HFFc6 (cell line): ENCODE results near the gene DNM1. TPM values are rescaled to one million over a fixed set of nuclear protein-coding genes. Genes with fewer than 3 reads are reported as not detected.
A peak's percentile ranks its signal among the peaks of the same experiment; 100 is the strongest.

Experiments
- DNase-seq: peaks from one replicate; pipeline ENCODE4 v3.0.0-alpha.2; 2018
- H3K27ac Mint-ChIP-seq: 2 replicates; pipeline ENCODE4 v1.8.0; 2020; ENCODE audit warnings: mild to moderate bottlenecking, mixed read lengths
- H3K27me3 Mint-ChIP-seq: 2 replicates; pipeline ENCODE4 v1.8.0; 2021; ENCODE audit warnings: mild to moderate bottlenecking, moderate library complexity, mixed read lengths; ENCODE audit not compliant: insufficient read depth
- H3K36me3 Mint-ChIP-seq: 2 replicates; pipeline ENCODE4 v1.8.0; 2021; ENCODE audit warnings: low read depth, mixed read lengths
- H3K4me1 Mint-ChIP-seq: 2 replicates; pipeline ENCODE4 v1.8.0; 2020; ENCODE audit warnings: low read depth, mixed read lengths
- H3K4me3 Mint-ChIP-seq: 2 replicates; pipeline ENCODE4 v1.8.0; 2020; ENCODE audit warnings: mild to moderate bottlenecking, moderate library complexity, mixed read lengths
- H3K9me3 Mint-ChIP-seq: 2 replicates; pipeline ENCODE4 v1.8.0; 2020; ENCODE audit warnings: mild to moderate bottlenecking, mixed read lengths
- total RNA-seq, 6 experiments: library from RNA; stranded (reverse); fragmentation: NEBNext Ultra II Directional; extraction: Animal tissue kit (Norgen Biotek cat#: 25700); gene quantifications; 2 replicates in 1 of 6; 3 replicates in 5 of 6; pipeline ENCODE4 v1.2.3, GENCODE V29; 2021
- TF ChIP-seq, protein P1 (sequence below): fragments of 200-600 bp; sonication (generic); IDR thresholded peaks from 2 replicates; pipeline ENCODE4 v1.5.0; 2021; ENCODE audit warnings: antibody characterized with exemption, mild to moderate bottlenecking

Gene DNM1
- total RNA-seq, 6 experiments from 2014 or later = 17.4 to 38.2 (median 32.7) TPM

DNA sequence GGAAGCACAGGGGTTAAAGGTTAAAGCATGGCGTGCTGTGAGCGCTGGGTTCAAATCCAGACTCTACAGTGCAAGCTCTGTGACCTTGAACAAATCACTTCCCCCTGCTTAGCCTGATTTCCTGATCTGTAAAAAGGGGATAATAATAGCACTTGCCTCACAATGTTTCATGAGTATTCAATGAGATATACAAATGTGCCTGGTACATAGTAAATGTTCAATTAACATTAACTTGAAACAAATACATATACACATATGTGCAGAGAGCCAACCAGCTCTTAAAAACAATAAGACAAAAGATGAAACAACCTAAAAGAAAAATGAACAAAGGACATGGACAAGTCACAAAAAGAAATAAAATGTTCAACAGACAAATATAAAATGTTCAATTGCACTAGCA, 15.8 kb upstream of the DNM1 start:
- Mint-ChIP-seq H3K27ac (no peak overlapping the region), H3K4me1 (peaks cover 25% of the 10 kb centered on the region), H3K9me3 (no peaks in the 10 kb centered on the region), H3K36me3 (peaks cover 24% of the 10 kb centered on the region), H3K4me3 (no peak overlapping the region), H3K27me3 (no peaks in the 10 kb centered on the region; the same call in none of the 2 replicates)
- TF ChIP-seq, protein P1, sequence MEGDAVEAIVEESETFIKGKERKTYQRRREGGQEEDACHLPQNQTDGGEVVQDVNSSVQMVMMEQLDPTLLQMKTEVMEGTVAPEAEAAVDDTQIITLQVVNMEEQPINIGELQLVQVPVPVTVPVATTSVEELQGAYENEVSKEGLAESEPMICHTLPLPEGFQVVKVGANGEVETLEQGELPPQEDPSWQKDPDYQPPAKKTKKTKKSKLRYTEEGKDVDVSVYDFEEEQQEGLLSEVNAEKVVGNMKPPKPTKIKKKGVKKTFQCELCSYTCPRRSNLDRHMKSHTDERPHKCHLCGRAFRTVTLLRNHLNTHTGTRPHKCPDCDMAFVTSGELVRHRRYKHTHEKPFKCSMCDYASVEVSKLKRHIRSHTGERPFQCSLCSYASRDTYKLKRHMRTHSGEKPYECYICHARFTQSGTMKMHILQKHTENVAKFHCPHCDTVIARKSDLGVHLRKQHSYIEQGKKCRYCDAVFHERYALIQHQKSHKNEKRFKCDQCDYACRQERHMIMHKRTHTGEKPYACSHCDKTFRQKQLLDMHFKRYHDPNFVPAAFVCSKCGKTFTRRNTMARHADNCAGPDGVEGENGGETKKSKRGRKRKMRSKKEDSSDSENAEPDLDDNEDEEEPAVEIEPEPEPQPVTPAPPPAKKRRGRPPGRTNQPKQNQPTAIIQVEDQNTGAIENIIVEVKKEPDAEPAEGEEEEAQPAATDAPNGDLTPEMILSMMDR = no peak
- no peak for DNase-seq

DNA sequence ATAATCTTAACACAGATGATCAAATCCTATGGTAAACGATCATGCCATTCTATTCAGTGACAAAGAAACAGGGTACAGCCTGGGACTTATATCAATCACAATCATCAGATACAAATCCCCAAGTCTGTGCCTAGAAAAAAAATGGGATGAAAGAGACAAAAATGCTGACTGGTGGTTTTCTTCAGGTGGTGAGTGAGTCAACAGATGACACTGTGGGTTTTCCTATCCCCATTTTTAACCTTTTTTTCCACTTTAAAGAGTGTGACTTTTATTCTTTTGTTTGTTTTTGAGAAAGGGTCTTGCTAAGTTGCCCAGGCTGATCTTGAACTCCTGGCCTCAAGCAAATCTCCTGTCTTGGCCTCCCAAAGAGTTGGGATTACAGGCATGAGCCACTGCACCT, 15.0 kb upstream of the DNM1 start:
- TF ChIP-seq, protein P1 = no peak
- Mint-ChIP-seq H3K27ac (no peak overlapping the region), H3K4me3 (no peak overlapping the region), H3K27me3 (no peaks in the 10 kb centered on the region; the same call in none of the 2 replicates), H3K36me3 (peaks cover 20% of the 10 kb centered on the region), H3K9me3 (no peaks in the 10 kb centered on the region), H3K4me1 (peaks cover 24% of the 10 kb centered on the region)
- no peak for DNase-seq

DNA sequence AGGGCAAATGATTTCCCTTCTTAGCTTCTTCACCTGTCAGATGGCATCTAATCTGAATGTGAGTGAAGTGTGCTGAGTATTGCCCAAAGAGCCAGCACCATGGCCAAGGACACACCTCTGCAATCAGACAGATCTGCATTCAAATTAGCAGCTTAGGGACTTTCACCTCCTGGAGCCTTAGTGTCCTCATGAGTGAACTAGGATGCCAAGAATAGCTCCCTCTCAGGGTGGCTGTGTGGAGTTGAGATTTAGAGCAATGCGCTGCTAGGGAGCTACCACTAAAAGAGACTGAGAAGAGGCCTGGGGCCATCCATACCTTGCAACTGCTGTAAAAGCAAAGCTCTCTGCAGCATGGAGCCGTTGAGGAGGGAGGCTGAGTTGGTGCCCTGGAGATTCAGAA, 13.2 kb upstream of the DNM1 start:
- Mint-ChIP-seq H3K36me3 (peaks cover 12% of the 10 kb centered on the region; the same call in 1 of the 2 replicates), H3K27ac (peak overlapping the region; percentile 55), H3K9me3 (no peaks in the 10 kb centered on the region), H3K4me1 (peaks cover 27% of the 10 kb centered on the region), H3K4me3 (peak overlapping the region; percentile 98), H3K27me3 (no peaks in the 10 kb centered on the region; the same call in none of the 2 replicates)
- TF ChIP-seq, protein P1 = no peak
- DNase-seq = no peak

DNA sequence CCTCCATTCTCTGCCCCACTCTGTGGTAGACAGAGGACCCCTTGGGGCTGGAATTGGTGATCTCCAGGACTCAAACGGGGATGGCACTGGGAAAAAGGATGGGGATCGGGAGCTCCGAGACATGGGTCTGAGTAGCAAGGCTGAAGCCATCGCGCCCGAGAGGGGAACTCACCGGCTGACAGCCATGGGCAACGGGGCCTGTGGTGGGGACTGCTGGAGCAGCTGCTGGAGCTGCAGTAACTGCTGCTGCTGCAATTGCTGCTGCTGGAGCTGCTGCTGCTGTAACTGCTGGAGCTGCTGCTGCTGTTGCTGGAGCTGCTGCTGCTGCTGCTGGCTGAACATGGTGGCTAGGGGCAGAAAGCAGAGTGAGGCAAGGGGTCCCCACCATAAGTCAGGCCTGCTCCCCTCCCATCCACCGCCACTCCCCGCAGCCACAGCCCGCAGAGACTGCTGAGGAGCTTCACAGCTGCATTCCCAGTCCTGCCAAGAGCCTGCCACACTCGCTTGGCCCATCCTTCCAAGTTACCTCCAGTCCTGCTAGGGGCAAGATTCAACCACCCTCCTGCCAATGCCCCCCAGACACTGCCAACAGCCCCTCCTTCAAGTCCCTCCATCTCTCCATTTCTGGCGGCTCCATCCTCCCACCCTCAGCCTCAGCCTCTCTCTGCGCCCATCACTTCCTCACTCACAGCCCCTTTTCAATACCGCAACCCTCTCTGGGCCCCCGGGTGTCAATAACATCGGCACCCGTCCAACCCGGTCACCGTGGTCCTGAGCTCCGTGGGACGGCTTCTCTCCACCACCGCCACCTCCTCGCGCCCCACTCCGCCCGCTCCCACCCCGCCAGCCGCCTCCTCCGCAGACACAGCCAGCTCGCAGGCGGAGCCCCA, 12.4 kb upstream of the DNM1 start:
- Mint-ChIP-seq H3K27me3 (no peaks in the 10 kb centered on the region; the same call in none of the 2 replicates), H3K9me3 (no peaks in the 10 kb centered on the region), H3K36me3 (peaks cover 12% of the 10 kb centered on the region; the same call in 1 of the 2 replicates), H3K4me3 (peak overlapping the region; percentile 98), H3K4me1 (peaks cover 27% of the 10 kb centered on the region), H3K27ac (peak overlapping the region; percentile 83)
- no peak for DNase-seq
- TF ChIP-seq, protein P1 = no peak

DNA sequence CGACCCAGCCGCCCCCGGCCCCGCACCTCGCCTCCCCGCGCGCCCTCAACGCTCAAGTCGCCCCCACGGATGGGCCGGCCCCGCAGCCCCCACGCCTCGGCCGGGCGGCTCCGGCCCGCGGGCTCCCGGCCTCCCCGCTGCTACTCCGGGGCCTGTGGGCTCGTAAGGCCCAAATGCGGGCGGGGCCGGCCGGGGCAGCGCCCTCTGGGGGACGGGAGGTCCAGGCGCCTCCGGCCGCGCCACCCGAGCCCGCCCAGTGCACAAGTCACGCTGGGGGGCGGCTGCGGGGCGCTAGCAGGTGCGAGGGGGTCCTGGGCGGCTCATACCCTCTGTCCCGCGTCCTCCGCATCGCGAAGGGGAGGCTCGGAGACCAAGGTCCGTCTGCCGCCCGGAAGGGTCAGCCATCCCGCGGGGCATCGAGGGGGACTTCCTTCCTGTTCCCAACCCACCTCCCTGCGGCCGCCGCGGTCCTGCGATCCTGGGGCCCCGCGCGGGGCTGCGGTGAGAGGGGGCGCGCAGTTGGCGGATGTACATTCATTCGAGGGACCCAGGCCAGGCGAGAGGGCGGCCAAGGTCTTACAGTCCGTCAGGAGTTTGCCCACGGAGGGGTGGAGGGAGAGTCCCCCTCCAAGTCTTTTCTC, 11.7 kb upstream of the DNM1 start, which contains the start of gene CIZ1:
Gene CIZ1, minus strand, starts transcription at position 167 of the 641 bp plus-strand sequence. CDS start 715 bp downstream, outside the sequence.
- no peaks in the 10 kb centered on the region; the same call in none of the 2 replicates for H3K27me3 Mint-ChIP-seq
- peaks cover 7% of the 10 kb centered on the region; the same call in 1 of the 2 replicates for H3K36me3 Mint-ChIP-seq
- peaks cover 27% of the 10 kb centered on the region for H3K4me1 Mint-ChIP-seq
- DNase-seq = peak; percentile 43
- TF ChIP-seq, protein P1 = peak; percentile 87
- peak within 1 kb of the TSS; percentile 98 for H3K4me3 Mint-ChIP-seq
- no peaks in the 10 kb centered on the region for H3K9me3 Mint-ChIP-seq
- H3K27ac Mint-ChIP-seq = peak within 1 kb of the TSS; percentile 83
